Measurements from ENCODE around the gene CCDC3.
"Not testable (repeated sequence)": the region's sequence is repeated elsewhere in the genome, so short reads cannot be mapped to it uniquely, and the experiment has no call there.

Gene CCDC3

DNA sequence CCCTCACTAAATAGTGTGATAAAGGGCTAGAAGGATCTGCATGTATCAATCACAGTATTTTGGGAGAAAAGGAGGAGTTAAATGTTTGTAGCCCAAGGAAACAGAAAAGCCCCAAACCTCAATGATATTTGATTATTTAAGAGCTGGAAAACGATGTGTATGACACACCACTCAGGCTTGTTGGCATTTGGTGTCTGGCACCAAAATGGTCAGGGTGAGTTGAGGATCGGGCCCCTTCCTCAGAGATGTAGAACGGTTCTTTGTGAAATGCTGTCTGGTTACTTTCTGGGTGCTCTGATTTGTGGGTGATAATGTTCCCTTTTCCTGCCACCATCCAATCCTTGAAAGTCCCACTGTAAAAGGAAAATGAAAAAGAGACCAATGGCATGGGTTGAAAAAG, 113.7 kb downstream of the CCDC3 start:
- DNase-seq (ENCODE audit: low spot score) = no peak

DNA sequence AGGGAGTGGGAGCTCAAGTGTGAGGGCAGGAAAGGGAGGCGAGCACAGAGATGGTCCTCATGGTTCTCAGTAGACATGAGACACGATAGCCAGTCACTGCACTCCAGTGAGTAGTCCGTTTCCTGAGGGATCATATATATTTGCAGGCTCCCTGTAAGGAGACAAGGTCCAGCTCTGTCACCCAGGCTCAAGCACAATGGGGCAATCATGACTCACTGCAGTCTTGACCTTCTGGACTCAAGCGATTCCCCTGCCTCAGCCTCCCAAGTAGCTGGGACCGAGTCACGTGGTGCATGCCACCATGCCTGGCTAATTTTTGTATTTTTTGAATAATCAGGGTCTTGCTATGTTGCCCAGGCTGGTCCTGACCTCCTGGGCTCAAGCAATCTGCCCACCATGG, 116.7 kb downstream of the CCDC3 start:
- no peak for DNase-seq (ENCODE audit: low spot score)

DNA sequence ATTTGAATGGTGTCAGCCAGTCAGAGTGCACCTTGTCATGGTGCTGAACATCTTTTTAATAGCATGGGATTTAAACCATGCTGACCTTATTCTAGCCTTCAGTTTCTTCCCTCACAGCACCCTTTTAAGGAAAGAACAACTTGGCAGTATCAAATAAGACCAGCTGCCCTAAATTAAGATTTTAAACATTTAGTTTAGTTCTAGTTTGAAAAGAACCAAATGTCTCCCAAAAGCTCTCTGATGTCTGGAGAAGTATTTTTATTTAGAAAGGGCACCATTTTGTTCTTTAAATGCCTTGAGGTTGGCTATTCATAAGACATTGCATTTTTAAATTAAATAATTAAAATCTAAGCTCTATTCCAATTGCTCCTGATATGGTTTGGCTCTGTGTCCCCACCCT, 121.1 kb downstream of the CCDC3 start:
- no peak for DNase-seq (ENCODE audit: low spot score)

DNA sequence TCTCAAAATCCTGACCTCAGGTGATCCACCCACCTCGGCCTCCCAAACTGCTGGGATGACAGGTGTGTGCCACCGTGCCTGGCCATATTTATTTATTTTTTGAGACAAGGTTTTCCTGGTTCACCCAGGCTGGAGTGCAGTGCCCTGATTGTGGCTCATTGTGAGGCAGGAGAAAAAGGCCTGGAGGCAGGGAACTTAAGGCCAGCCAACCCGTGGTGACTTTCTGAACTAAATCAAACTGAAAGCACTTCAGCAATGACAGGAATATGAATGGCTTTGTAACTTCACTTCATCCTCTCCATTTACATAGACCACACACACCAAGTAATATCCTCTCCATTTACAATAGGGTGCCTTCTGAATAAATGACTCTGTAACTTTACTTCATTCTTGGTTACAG, 124.4 kb downstream of the CCDC3 start:
- DNase-seq (ENCODE audit: low spot score) = no peak

DNA sequence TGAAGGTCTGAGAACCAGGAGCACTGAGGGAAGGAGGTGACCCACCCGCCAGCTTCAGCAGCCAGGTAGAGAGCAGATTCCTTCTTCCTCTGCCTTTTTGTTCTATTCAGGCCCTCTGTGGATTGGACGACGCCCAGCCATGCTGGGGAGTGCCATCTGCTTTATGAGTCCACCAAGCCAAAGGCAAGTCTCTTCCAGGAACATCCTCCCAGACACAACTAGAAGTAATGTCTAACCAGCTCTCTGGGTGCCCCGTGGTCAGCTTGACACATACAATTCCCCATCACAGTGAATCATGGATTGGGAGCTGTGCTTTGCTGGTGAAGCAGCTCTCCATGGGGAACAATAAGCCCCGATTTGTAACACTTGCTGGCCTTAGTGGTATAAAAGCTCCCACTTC, 125.2 kb downstream of the CCDC3 start:
- no peak for DNase-seq (ENCODE audit: low spot score)

DNA sequence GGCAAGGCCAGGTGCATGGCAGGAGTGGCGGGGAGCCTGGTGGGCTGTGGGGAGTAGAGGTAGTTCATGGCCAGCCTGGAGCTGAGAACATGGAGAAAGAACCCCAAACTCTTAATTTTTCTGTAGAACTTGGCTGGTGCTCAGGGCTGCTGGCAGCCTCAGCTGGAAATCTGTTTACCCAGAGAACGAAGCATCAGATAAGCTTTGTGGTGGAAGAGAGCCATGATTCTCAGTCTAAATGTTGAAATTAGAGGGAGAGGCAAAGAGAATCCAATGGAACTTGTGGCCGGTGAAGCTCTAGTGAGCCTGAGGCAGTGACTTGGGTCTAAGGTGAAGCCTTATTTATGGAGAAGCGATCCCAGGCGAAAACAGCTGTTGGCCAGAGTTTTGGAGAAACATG, 126.4 kb downstream of the CCDC3 start:
- no peak for DNase-seq (ENCODE audit: low spot score)

DNA sequence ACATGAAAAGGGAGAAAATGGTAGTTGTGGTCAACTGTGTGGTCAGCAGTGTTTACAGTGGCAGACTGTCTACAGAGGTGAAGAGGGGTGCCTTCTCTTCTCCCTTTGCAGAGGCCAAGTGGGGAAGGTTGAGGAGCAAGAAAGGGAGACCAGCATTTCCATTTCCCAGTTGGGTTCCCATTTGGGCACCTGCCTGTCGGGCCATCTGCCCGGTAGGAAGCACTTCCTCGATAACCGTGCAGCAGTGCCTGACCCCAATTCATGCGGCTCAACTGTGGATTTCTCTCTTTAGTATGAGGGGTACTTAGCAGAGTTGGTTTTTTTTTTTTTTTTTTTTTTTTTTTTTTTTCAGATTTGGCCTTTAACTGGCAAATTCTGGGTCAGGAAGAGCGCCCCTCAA, 127.0 kb downstream of the CCDC3 start:
- no peak for DNase-seq (ENCODE audit: low spot score)

DNA sequence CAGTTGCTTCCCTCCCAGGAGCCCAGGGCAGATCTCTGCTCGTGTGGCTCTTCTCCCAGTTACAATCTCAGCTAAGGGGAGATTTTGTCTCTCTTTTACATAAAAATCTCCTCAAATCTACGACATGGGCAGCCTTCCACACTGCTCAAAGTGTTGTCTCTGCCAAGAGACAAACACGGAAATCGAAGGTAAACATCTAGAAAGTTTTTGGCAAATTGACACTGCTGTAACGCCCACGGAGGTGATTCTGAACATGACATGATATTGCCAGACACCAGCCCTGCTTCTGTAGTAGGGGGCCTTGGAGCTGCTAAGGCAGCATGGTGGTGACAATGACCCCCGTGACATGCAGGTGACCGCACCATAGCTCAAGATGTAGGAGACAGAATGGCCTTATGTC, 128.3 kb downstream of the CCDC3 start:
- DNase-seq (ENCODE audit: low spot score) = no peak

DNA sequence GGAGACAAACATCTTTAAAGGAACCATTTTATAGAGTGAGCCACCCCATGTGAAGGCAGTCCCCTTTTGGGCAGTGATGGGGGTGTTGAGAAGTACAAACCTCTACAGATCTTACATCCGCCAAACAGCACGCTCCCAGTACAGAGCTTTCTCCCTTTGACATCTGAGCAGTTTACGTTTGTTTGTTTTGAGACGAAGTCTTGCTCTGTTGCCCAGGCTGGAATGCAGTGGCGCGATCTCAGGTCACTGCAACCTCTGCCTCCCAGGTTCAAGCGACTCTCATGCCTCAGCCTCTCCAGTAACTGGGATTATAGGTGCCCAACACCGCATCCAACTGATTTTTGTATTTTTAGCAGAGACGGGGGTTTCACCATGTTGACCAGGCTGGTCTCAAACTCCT, 128.9 kb downstream of the CCDC3 start:
- DNase-seq (ENCODE audit: low spot score) = no peak

DNA sequence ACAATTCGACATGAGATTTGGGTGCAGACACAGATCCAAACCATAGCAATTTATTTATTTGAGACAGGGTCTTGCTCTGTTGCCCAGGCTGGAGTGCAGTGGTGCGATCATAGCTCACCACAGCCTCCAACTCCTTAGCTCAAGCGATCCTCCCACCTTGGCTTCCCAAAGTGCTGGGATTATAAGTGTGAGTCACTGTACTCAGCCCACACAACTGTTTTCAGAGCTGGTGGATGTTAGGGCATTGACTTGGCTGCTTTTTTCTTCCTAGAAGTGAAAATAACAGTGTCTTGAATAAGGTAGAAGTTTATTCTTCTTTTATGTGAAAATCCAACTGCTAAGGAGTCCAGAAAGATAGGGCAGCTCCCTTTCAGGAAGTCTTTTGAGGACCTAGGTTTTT, 132.1 kb downstream of the CCDC3 start:
- DNase-seq (ENCODE audit: low spot score) = no peak

DNA sequence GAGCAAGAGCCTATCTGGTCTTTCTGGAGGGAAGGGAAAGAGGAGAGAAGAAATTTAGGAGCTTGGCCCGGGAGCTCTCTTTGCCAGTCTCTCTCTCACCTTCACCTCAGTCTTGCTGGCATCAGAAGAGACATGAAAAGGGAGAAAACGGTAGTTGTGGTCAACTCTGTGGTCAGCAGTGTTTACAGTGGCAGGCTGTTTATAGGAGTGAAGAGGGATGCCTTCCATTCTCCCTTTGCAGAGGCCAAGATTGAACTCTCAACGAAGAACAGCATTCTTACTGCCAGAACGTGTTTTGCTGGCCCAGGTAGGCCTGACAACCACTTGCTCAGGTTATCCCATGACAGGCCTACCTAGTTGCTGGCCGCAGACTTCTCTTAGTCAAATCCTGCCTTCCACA, 133.3 kb downstream of the CCDC3 start:
- DNase-seq (ENCODE audit: low spot score) = no peak

DNA sequence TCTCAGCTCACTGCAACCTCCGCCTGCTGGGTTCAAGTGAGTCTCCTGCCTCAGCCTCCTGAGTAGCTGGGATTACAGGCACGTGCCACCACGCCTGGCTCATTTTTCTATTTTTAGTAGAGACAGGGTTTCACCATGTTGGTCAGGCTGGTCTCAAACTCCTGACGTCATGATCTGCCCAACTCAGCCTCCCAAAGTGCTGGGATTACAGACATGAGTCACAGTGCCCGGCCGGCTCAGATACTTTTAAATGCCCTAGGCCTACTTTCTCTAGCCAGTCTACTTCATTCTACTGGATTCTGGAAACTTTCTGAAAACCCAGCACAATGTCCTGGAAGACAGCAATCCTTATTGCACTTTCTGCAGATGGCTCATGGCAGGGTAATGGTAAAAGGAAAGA, 136.0 kb downstream of the CCDC3 start:
- DNase-seq (ENCODE audit: low spot score) = not testable (repeated sequence)

DNA sequence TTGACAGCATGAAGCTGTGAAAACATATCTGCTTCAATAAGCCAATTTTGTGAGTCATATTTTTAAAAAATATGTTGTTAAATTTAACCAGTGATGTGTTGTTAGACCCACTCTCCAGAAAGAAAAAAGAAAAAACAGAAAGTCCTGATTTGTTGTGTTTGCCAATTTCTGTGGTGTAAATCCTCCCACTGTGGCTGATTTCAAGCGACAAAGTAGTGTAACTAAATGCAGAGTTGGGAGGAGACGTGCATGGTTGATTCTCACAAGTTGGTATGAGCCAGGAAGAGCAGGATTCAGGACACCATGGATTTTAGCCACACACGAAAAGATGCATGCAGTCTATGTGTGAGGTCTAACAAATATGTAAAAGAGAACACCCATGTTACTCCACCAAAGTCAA, 139.1 kb downstream of the CCDC3 start:
- no peak for DNase-seq (ENCODE audit: low spot score)

DNA sequence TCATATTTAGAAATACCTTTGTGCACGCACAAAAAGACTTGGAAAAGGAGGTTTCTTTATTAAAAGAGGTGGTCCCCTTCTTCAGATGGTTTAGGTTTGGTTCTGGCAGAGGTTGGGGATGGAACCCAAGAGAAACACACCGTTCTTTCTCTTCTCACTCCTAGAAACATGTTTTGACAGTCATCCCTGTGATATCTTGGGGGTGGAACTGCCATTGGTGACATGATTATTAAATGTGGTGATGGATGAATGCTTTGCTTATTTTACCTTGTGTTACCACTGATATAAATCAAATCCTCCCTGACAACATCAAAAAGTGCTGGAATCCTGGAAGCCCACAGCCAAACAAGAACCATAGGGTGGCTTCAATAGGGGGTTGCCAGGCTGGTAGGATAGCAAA, 146.5 kb downstream of the CCDC3 start:
- DNase-seq (ENCODE audit: low spot score) = no peak

DNA sequence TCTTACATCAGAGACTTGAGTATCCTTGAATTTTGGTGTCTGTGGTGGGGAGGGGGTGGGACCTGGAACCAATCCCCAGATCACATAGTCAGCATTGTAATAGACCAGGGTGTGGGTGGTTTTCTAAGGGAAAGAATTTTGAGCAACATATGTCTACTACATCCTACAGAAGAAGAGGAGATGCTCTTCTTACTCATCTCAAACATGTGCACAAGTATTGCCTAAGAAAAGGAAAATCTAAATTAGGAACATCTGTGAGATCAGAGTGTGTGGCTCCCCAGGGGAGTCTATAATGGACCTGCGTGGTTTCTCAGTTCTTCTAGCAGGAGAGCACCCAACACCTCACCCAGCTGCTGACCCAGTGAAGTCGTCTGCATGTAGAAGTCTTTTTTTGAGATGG, 148.8 kb downstream of the CCDC3 start:
- DNase-seq (ENCODE audit: low spot score) = no peak

DNA sequence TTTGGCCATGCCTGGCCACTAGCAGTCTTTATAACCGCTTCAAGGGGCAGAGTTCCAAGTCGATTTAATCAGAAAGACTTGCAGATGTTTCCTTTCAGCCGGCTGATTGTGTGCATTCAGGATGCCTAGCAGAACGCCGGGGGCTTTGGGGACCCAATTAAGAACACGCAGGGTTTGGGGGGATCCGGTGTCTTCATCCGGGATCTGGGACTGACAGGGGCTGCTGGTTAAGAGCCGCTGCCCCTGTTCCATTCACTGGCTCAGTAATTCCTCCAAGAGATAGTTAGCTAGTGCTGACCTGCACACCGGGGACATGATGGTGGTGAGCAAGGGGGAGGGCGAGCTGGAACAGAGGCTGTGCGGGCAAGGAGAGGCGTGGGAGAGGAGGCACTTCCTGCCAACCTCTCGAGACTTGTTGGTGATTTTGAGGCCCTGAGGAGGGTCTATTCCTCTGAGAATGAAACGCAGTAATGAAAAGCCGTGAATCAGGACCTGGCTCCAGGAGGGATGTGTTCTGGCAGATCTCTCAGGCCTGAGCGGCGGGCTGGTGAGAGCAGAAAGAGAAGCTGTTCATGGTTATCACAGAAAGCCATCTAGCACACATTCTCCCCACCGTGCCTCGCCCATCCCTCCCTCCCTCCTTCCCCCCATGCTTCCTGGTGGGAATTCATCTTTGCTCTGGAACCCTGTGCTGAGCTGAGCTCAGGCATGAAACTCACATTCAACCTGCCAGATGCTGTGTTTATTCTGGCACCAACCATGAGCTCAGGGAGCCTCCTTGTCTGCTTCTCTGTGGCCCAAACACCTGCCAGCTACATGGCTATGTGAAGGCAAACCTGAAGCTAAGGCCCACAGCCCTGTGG, 152.0 kb downstream of the CCDC3 start:
- DNase-seq (ENCODE audit: low spot score) = no peak

DNA sequence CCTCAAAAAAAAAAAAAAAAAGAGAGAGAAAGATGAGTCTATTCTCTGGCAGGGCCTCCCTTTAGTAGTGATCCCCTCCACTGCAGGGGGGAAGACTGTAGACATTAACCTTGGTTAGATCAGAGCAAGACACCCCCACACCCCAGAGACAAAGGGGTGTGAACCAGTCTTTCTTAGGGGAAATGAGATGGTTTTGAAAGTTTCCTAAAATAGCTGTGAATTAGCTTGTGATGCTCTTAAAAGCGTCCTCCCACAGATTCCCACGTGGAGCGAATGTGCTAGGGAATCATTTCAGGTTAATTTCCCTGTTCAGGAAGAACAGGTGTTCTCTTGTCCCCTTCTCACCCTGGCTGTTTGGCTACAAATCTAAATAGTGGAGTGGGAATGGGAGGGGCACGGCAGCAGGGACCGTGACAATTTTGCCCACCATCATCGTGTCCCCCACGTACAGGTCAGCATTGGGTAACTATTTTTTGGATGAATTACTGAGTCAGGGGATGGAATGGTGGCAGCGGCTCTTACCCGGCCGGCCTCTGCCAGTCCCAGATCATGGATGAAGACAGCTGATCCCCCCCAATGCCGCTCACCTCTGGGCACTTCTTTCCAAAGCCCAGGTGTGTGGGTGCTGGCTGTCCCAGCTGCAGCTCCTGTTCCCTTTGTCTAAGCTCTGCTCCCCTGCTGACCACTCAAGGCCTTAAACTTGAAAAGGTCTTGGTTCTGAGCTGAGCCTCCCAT, 152.9 kb downstream of the CCDC3 start:
- DNase-seq (ENCODE audit: low spot score) = no peak

DNA sequence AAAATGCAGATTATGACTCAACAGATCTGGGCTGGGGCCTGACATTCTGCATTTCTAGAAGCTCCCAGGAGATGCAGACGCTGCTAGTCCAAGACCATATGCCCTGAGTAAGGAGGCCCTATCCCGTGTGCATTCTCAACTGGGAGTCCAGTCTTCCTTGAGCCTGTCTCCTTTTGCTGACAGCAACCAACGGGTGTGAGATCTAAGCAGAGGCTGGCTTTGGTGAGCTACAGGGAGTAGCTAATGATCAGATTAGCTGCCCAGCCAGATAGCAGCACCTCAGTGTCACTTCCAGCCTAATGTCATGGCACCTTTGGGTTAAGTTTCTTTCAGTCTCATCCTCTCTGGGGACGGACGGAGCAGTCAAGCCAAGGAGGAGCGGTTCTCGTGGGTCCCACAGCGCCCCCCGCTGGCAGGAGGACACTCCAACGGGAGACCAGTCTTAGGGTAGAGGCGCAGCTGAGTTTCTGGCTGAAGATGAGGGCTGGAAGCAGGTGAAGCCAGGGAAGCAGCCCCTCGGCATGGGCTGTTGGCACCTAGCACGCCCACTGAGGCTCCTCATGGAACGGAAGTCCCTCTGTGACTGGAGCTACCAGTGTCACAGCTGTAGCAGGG, 154.0 kb downstream of the CCDC3 start:
- no peak for DNase-seq (ENCODE audit: low spot score)

DNA sequence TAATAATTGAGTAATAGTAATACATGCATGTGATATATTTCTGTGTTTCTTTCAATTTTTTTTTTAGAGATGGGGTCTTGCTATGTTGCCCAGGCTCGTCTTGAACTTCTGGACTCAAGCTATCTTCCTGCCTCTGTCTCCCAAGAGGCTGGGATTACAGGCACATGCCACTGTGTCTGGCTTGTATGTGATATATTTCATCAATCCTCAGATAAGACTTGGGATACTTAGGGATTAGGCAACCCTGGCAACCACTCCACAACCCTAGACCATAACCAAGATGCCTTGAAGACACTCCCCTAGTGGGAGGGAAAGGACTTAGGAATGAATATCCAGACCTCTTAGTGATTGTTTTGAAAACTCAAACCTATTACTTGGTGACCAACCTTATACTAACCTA, 154.8 kb downstream of the CCDC3 start:
- no peak for DNase-seq (ENCODE audit: low spot score)

All from AG08396 (cell line).